Measurements from ENCODE around the gene IST1. TPM values are rescaled to one million over a fixed set of nuclear protein-coding genes. Genes with fewer than 3 reads are reported as not detected.

The IST1 gene
- total RNA-seq, 2 donors from 2014 or later: 140 to 150 TPM

DNA sequence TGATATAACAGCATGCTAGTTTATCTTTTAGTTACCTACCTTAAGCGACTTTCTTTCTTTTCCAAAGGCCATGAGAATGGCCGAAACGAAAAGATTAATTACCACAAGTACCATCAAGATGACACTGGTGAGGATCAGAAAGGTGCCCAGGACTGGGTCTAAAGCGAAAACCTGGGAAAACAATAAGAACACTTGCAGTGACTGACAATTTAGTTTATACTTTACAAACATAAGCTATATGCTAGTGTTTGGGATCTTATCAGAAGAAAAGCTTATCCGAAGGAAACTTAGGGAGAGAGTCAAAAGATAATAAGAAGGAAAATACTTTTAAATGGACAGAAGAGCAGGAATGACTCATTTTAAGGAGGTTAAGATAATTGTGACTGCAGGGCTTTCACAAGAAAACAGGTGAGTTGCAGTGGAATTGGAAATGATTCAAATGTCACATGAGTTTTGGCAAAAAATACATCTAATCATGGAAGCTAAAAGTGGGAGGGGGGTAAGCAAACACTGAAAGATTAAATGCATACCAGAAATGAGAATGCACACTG, 34.8 kb downstream of the IST1 start:
- Histone ChIP-seq H3K4me1 (peaks cover 0 to 67% of the 10 kb centered on the region in 2 donors), H3K4me3 (no peak overlapping the region), H3K27ac (peak overlapping the region; percentile 66 to 73), H3K36me3 (peaks cover 55% of the 10 kb centered on the region), H3K27me3 (no peaks in the 10 kb centered on the region), H3K9me3 (no peaks in the 10 kb centered on the region)
- TF ChIP-seq, protein P1, sequence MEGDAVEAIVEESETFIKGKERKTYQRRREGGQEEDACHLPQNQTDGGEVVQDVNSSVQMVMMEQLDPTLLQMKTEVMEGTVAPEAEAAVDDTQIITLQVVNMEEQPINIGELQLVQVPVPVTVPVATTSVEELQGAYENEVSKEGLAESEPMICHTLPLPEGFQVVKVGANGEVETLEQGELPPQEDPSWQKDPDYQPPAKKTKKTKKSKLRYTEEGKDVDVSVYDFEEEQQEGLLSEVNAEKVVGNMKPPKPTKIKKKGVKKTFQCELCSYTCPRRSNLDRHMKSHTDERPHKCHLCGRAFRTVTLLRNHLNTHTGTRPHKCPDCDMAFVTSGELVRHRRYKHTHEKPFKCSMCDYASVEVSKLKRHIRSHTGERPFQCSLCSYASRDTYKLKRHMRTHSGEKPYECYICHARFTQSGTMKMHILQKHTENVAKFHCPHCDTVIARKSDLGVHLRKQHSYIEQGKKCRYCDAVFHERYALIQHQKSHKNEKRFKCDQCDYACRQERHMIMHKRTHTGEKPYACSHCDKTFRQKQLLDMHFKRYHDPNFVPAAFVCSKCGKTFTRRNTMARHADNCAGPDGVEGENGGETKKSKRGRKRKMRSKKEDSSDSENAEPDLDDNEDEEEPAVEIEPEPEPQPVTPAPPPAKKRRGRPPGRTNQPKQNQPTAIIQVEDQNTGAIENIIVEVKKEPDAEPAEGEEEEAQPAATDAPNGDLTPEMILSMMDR (IDR thresholded peaks at IDR 0.05): no peak
- no peak for DNase-seq (ENCODE audit: low spot score)

DNA sequence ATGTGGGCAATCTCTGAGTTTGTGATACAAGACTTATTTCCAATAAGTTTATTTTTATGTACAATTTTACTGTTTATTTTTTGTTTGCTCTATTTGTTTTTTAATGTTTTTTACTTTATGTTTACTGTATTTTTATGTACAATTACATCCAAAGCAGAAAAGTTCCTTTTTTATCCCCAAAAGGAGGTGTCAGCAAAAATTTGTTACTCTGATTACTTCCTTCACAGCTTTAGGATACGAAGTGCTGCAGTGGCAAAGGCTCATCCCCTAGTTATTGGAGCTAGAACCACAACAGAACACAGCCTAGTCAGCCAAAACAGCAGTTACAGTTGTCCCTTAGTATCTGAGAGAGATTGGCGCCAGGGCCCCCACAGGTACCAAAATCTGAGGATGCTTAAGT, 35.7 kb downstream of the IST1 start:
- peaks cover 46% of the 10 kb centered on the region for H3K36me3 ChIP-seq
- no peak overlapping the region for H3K27ac ChIP-seq

DNA sequence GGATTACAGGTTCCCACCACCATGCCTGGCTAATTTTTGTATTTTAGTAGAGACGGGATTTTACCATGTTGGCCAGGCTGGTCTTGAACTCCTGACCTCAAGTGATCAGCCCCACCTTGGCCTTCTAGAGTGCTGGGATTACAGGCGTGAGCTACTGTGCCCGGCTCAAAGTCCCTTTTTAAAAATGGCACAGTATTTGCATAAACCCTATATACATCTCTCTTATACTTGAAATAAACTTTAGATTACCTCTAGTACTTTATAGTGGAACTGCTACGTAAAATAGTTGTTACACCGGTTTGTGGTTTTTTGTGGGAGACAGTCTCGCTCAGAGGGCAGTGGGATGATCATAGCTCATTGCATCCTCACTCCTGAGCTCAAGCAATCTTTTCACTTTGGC, 36.3 kb downstream of the IST1 start:
- Histone ChIP-seq H3K27me3 (no peaks in the 10 kb centered on the region), H3K4me3 (no peak overlapping the region), H3K36me3 (peaks cover 40% of the 10 kb centered on the region), H3K4me1 (peaks cover 0 to 61% of the 10 kb centered on the region in 2 donors), H3K27ac (no peak overlapping the region), H3K9me3 (no peaks in the 10 kb centered on the region)
- TF ChIP-seq, protein P1 (IDR thresholded peaks at IDR 0.05): no peak
- DNase-seq (ENCODE audit: low spot score): no peak

More for the DNA sequence above, 35.7 kb downstream of the IST1 start:
- TF ChIP-seq, protein P1 (IDR thresholded peaks at IDR 0.05): no peak
- H3K27me3 ChIP-seq: no peaks in the 10 kb centered on the region
- no peaks in the 10 kb centered on the region for H3K9me3 ChIP-seq
- no peak for DNase-seq (ENCODE audit: low spot score)
- no peak overlapping the region for H3K4me3 ChIP-seq
- peaks cover 0 to 67% of the 10 kb centered on the region in 2 donors for H3K4me1 ChIP-seq

DNA sequence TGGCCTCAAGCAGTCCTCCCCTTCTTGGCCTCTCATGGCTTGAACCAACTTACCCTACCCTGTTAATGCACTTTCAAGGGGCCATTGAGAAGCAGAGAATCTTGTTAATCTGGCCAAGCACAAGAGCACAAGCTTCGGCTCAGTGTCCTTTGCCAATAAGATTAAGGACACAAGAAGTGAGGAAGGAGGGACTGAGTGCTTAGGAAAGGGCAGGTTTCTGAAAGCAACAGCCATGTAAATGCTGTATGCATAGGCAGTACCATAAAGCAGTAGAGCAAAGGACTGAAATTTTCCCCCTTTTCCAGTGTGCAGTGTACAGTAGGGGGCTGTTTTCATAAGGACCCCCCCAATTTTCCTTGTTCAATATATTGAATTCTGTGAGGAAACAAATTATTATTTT, 37.7 kb downstream of the IST1 start:
- H3K4me1 ChIP-seq: peaks cover 0 to 47% of the 10 kb centered on the region in 2 donors
- no peak for DNase-seq (ENCODE audit: low spot score)
- H3K27me3 ChIP-seq: no peaks in the 10 kb centered on the region
- peaks cover 33% of the 10 kb centered on the region for H3K36me3 ChIP-seq
- H3K4me3 ChIP-seq: no peak overlapping the region
- no peaks in the 10 kb centered on the region for H3K9me3 ChIP-seq
- TF ChIP-seq, protein P1 (IDR thresholded peaks at IDR 0.05): no peak
- no peak overlapping the region for H3K27ac ChIP-seq

DNA sequence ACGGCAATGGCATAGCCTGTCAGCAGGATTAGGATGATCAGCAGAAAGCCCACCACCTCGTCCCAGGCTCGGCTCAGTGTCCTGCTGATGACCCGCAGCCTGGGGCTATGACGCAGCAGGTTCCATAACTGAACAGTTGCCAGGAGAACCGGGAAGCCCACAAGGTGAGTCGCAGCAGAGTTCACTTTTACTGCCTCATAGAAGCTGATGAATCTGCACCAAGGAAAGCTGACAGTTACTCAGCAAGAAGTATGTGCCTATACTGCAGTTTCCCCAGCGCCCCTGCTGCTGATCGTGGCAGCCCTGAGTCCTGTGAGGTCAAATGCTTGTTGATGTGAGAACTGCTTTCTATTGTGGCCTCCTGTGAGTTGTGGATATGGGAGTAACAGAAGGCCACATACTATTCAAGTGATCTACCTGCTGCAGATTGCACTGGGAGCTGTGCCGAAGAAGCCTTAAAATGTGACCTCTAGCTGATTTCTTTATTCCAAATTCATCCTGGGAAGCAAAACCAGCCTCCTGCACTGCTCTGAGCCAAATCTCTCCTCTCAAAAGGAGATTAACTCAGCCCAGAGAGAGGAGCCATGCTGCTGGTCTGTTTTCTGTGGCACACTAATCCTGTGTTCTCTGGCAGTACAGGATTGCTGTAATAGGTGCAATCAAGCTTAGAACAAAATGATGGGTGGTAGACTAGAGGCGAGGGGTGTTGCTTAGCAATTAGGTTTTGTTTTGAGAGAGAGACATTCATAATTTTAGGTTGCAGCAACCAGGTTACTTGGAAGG, 38.8 kb downstream of the IST1 start:
- H3K4me1 ChIP-seq: peaks cover 0 to 36% of the 10 kb centered on the region in 2 donors
- H3K9me3 ChIP-seq: no peaks in the 10 kb centered on the region
- TF ChIP-seq, protein P1 (IDR thresholded peaks at IDR 0.05): no peak
- no peak for DNase-seq (ENCODE audit: low spot score)
- H3K36me3 ChIP-seq: peaks cover 24% of the 10 kb centered on the region
- H3K27me3 ChIP-seq: no peaks in the 10 kb centered on the region
- peak overlapping the region; percentile 2 to 26 for H3K27ac ChIP-seq
- H3K4me3 ChIP-seq: no peak overlapping the region

Measured in right atrium auricular region (tissue), 2 donors.